Measurements from ENCODE around the gene AGPAT2. TPM values are rescaled to one million over a fixed set of nuclear protein-coding genes. Genes with fewer than 3 reads are reported as not detected.

The AGPAT2 gene
- total RNA-seq, 1 donor from 2014 or later: 36.4 TPM

DNA sequence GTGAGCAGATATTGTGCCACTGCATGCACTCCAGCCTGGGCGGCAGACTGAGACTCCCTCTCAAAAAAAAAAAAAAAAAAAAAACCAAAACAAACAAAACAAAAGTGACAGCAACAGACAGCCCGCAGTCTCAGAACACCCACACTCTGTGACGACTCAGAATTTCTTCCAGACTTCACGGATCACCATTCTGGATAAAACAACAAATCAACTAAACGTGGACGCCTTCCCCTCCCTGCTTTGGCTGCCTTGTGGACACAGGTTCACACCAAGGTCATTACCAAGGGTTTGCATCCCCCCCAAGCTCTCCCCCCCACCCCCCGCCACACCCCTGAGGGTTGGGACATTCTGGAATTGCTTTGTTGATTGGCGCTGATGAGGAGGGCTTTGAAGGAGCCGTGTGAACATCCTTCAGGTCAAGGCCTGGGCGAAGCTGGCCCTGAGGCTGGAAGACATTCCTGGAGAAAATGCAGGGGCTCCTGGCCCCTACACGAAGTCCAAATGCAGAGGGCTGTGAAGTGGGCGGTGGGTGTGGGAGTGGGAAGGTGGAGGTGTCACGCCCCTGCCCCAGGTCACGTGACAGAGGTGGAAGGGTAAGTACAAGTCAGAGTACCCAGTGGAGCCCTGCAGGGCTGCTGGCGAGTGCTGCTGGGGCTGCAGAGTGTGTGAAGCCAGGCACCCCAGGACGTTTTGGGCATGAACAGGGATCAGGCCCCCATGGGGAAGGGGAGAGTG, 45.4 kb upstream of the AGPAT2 start:
- TF ChIP-seq, protein P1, sequence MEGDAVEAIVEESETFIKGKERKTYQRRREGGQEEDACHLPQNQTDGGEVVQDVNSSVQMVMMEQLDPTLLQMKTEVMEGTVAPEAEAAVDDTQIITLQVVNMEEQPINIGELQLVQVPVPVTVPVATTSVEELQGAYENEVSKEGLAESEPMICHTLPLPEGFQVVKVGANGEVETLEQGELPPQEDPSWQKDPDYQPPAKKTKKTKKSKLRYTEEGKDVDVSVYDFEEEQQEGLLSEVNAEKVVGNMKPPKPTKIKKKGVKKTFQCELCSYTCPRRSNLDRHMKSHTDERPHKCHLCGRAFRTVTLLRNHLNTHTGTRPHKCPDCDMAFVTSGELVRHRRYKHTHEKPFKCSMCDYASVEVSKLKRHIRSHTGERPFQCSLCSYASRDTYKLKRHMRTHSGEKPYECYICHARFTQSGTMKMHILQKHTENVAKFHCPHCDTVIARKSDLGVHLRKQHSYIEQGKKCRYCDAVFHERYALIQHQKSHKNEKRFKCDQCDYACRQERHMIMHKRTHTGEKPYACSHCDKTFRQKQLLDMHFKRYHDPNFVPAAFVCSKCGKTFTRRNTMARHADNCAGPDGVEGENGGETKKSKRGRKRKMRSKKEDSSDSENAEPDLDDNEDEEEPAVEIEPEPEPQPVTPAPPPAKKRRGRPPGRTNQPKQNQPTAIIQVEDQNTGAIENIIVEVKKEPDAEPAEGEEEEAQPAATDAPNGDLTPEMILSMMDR (IDR thresholded peaks at IDR 0.05): no peak
- no peaks in the 10 kb centered on the region for H3K9me3 Mint-ChIP-seq (ENCODE audit: unreplicated experiment)
- H3K4me1 Mint-ChIP-seq (ENCODE audit: unreplicated experiment): peaks cover 9% of the 10 kb centered on the region
- no peaks in the 10 kb centered on the region for H3K36me3 Mint-ChIP-seq (ENCODE audit: unreplicated experiment)
- H3K4me3 Mint-ChIP-seq (ENCODE audit: unreplicated experiment): no peak overlapping the region
- DNase-seq (ENCODE audit: extremely low spot score, unreplicated experiment): no peak
- no peak overlapping the region for H3K27ac Mint-ChIP-seq (ENCODE audit: unreplicated experiment)
- H3K27me3 Mint-ChIP-seq (ENCODE audit: unreplicated experiment): peaks cover under 1% of the 10 kb centered on the region

DNA sequence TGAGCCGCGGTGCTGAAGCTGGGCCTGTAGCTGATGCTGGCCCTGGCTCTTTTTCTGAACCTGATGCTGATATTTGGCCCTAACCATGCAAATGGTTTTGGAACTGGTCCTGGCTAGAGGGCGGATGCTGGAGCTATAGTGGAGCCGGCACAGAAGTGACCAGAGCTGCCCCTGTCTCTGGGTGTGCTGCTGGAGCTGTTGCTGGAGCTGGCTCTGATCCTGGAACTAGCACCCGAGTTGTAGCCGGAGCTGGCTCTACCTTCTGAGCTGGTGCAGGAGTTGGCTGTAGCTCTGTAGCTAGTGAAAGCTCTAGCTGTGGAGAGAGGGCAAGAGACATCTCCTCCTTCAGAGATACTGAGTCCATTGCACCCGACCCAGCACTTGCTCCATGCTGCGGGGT, 42.7 kb upstream of the AGPAT2 start:
- peak overlapping the region; percentile 70 for H3K4me3 Mint-ChIP-seq (ENCODE audit: unreplicated experiment)
- TF ChIP-seq, protein P1 (IDR thresholded peaks at IDR 0.05): no peak
- H3K27me3 Mint-ChIP-seq (ENCODE audit: unreplicated experiment): no peaks in the 10 kb centered on the region
- peaks cover 31% of the 10 kb centered on the region for H3K4me1 Mint-ChIP-seq (ENCODE audit: unreplicated experiment)
- no peak for DNase-seq (ENCODE audit: extremely low spot score, unreplicated experiment)
- peaks cover 7% of the 10 kb centered on the region for H3K36me3 Mint-ChIP-seq (ENCODE audit: unreplicated experiment)
- no peaks in the 10 kb centered on the region for H3K9me3 Mint-ChIP-seq (ENCODE audit: unreplicated experiment)
- H3K27ac Mint-ChIP-seq (ENCODE audit: unreplicated experiment): no peak overlapping the region

DNA sequence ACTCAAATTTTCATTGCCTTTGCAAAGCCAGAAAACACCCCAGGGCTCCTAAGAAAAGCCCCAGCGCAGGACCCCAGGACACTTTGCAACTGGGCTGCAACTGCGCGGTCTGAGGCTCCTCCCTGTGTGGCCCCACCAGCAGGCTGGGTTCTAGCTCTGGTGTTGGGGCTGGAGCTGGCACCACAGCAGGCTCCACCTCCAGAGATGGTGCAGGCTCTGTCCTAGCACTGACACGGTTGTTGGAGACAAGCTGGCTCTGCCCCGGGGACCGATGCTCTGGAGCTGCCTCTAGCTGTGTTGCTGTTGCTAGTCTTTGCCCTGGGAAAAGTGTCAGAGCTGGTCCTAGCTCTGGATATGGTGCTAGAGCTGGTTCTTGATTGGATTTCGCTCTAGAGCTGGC, 41.9 kb upstream of the AGPAT2 start:
- peak overlapping the region; percentile 70 for H3K4me3 Mint-ChIP-seq (ENCODE audit: unreplicated experiment)
- DNase-seq (ENCODE audit: extremely low spot score, unreplicated experiment): no peak
- H3K36me3 Mint-ChIP-seq (ENCODE audit: unreplicated experiment): peaks cover 13% of the 10 kb centered on the region
- TF ChIP-seq, protein P1 (IDR thresholded peaks at IDR 0.05): no peak
- no peaks in the 10 kb centered on the region for H3K9me3 Mint-ChIP-seq (ENCODE audit: unreplicated experiment)
- H3K27me3 Mint-ChIP-seq (ENCODE audit: unreplicated experiment): no peaks in the 10 kb centered on the region
- H3K4me1 Mint-ChIP-seq (ENCODE audit: unreplicated experiment): peaks cover 33% of the 10 kb centered on the region
- no peak overlapping the region for H3K27ac Mint-ChIP-seq (ENCODE audit: unreplicated experiment)

DNA sequence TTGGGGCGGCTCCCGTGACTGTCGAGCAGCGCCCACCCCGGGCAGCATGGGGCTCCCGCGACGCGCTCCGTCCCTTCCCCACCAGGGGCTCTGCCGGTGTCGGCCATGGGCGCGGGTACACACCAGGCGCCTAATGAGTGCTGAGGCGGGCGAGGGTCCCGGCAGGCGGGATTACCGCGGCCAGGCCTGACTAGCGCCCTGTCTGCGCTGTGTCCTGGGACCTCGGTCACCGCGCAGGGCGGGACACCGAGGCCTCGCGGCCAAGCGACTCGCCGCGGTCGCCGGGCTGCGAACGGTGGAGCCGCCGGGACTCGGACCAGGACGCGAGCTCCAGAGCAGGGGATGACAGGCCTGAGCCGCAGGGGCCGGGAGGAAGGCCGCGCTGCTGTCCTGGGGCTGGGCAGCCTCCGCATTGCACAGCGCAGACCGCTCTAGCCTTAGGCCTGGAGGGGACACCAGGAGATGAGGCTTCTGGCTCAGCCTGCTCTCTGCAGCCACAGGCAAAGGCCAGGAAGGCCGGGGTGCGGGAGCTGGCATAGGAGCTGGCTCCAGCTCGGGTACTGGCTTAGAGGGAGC, 41.4 kb upstream of the AGPAT2 start:
- TF ChIP-seq, protein P1 (IDR thresholded peaks at IDR 0.05): no peak
- no peaks in the 10 kb centered on the region for H3K9me3 Mint-ChIP-seq (ENCODE audit: unreplicated experiment)
- no peak for DNase-seq (ENCODE audit: extremely low spot score, unreplicated experiment)
- peak overlapping the region; percentile 70 for H3K4me3 Mint-ChIP-seq (ENCODE audit: unreplicated experiment)
- peaks cover 18% of the 10 kb centered on the region for H3K36me3 Mint-ChIP-seq (ENCODE audit: unreplicated experiment)
- no peaks in the 10 kb centered on the region for H3K27me3 Mint-ChIP-seq (ENCODE audit: unreplicated experiment)
- peaks cover 37% of the 10 kb centered on the region for H3K4me1 Mint-ChIP-seq (ENCODE audit: unreplicated experiment)
- H3K27ac Mint-ChIP-seq (ENCODE audit: unreplicated experiment): no peak overlapping the region

DNA sequence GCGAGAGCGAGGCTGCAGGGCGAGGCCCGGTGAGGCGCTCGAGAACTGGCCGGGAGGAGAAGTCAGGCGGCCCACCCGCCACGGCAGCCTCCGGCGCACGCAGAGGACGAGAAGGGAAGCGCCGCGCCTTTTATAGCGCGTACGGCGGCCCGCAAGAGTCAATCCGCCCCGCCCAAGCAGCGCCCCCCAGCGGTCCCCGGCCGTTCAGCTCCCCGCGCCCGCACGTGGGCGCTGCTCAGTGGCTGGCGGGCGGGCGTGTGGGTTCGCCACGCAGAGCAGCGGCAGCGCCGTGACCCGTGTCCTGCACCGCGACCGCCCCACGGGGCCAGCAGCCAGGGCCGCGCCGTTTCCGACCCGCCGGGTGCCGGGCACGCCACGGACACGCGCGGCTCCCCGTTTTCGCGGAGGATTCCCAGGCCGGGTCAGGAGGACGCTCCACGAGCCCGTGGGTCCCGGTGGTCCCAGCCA, 40.9 kb upstream of the AGPAT2 start:
- DNase-seq (ENCODE audit: extremely low spot score, unreplicated experiment): peak; percentile 97
- H3K4me3 Mint-ChIP-seq (ENCODE audit: unreplicated experiment): peak overlapping the region; percentile 58
- no peak overlapping the region for H3K27ac Mint-ChIP-seq (ENCODE audit: unreplicated experiment)

More for the DNA sequence above, 40.9 kb upstream of the AGPAT2 start:
- no peaks in the 10 kb centered on the region for H3K27me3 Mint-ChIP-seq (ENCODE audit: unreplicated experiment)
- TF ChIP-seq, protein P1 (IDR thresholded peaks at IDR 0.05): peak; percentile 97
- H3K9me3 Mint-ChIP-seq (ENCODE audit: unreplicated experiment): no peaks in the 10 kb centered on the region
- peaks cover 19% of the 10 kb centered on the region for H3K36me3 Mint-ChIP-seq (ENCODE audit: unreplicated experiment)
- H3K4me1 Mint-ChIP-seq (ENCODE audit: unreplicated experiment): peaks cover 38% of the 10 kb centered on the region

Data from osteocyte (in vitro differentiated cells).